ENCODE measurements around the gene LAMA1.
"Not testable (repeated sequence)": the region's sequence is repeated elsewhere in the genome, so short reads cannot be mapped to it uniquely, and the experiment has no call there.

Gene LAMA1

DNA sequence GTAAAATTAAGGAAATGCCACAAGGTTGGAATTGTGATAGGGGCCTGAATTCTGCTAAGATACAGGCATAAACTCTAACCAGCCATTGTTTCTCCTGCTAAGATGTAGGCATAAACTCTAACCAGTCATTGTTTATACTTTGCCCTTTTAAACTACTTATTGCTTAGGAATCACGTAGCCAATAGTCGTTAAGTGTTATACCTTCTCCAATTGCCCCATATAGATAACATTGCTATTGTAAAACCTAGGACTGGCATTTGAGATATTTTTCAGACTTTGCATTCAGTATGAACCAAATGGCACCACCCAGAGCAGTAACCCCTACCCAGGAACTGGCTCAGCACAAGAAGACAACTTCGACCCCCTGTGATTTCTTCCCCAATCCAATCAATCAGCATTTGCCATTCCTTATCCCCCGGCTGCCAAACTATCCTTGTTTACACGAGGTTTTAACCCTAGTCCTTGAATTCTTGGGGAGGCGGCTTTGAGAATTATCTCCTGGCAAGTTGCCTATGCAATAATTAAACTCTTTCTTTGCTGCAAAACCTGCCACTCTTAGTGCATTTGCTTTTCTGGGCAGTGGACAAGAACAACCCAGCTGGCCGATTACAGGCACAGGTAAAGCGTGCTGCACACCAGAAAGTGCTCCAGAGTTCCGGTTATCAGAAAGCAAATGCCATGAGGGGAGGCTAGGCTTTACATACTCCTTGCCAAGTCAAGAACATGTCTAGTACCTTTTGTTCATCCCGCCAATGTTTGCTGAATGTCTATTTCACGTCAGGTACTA, 167.6 kb downstream of the LAMA1 start:
- DNase-seq (ENCODE audit: low read depth in 2 of 2): no peak

DNA sequence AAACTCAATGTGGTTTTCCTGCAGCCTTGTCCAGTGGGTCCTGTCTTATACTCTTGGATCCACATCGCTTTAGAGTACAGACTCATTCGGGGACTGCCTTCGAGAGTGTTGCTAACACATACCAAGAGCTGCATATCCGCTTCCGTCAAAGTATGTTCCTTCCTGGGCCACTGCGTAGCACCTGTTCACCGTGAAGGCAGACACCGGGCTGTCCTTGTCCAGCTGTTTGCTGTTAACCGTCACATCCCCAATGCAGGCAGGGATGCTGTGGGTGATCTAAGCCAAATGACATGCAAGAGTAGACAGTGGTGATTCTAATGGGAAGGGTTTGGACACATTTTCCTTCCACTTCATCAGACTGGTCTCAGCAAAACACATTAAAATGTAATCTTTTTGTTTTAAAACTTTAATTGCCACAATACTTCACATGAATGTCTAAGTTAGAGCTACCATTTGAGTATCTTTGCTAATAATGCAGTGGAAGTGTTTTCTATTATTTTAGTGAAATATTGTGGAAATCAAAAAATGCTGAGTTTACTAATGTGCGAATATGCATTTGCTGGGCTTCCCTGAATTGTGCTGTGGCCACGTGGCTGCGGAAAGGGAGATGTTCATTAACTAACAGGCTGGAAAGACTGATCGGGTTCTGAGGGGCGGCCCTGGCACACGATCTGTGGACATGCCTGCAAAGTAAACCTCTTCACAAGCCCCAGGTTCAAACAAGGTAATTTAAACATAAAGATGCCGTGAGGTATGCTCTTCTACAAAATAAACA, 169.1 kb downstream of the LAMA1 start:
- DNase-seq (ENCODE audit: low read depth in 2 of 2): no peak

DNA sequence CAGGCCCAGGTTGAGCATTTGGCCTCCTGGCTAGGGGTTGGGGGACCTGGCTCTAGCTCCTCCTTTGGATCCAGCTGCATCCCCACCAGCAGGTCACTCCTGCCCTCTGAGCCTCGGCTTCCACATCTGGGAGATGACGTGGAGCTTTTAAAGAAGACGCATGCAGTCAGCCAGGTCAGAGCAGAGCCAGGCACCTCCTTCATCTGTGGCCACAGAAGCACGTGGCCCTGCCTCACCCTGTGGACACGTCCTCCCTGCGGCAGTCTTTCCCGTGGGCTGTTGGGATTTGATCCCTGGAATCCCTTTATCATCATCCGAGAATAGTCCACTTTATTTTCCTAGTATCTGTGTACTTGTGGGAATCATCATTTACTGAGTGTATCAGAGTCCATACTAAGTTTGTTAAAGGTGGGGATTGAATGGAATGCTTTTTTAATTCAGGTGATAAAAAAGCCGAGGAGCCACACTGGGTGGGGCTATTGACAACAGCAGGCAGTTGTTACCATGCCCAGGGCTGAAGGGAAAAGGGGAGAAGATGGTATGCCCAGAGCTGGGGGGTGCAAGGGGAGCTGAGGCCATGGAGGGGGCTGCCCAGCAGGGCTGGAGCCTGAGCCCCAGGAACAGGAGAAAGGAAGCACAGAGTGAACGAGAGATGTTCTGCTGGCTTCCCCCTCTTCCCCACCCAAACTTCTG, 170.1 kb downstream of the LAMA1 start:
- DNase-seq (ENCODE audit: low read depth in 2 of 2): no peak

GRCh38 chr18:6943143-6943542, 174.5 kb downstream of the LAMA1 start:
- DNase-seq (ENCODE audit: low read depth in 2 of 2): no peak

DNA sequence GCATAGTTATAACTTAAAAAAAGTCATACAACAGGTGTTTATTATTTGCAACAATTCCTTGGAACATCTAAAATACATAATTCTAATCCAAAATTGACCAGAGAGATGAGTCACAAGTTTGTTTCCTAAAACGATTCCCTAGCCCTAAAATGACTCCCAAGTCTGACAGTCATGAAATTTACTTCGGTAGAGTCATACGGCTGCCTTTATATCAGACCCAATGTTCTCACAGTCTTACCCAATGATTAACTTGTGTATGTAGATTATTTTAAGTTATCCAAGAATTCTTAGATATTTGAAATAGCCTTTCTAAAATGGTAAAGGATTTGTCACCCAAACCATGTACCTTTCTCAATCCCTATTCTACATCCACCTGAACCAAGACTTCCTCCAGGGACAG, 174.9 kb downstream of the LAMA1 start:
- DNase-seq (ENCODE audit: low read depth in 2 of 2): no peak

- DNase-seq (ENCODE audit: low read depth in 2 of 2): no peak
Observed at GRCh38 chr18:6941996-6942395, 175.6 kb downstream of the LAMA1 start.

GRCh38 chr18:6940451-6940850, 177.1 kb downstream of the LAMA1 start:
- no peak for DNase-seq (ENCODE audit: low read depth in 2 of 2)

GRCh38 chr18:6939972-6940371, 177.6 kb downstream of the LAMA1 start:
- DNase-seq (ENCODE audit: low read depth in 2 of 2): no peak

DNA sequence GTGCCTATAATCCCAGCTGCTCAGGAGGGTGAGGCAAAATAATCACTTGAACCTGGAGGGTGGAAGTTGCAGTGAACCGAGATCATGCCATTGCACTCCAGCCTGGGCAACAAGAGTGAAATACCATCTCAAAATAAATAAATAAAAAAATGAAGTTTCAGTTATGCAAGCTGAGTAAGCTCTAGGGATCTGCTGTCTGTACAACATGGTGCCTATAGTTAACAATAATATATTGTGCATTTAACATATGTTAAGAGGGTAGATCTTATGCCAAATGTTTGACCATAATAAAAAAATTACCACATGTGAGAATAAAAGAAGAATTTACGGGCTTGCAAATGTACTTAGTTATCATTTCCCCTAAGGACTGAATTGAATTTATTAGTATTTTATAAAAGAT, 179.2 kb downstream of the LAMA1 start:
- not testable (repeated sequence) for DNase-seq (ENCODE audit: low read depth in 2 of 2)

- no peak for DNase-seq (ENCODE audit: low read depth in 2 of 2)
Observed at GRCh38 chr18:6938003-6938402, 179.6 kb downstream of the LAMA1 start.

DNA sequence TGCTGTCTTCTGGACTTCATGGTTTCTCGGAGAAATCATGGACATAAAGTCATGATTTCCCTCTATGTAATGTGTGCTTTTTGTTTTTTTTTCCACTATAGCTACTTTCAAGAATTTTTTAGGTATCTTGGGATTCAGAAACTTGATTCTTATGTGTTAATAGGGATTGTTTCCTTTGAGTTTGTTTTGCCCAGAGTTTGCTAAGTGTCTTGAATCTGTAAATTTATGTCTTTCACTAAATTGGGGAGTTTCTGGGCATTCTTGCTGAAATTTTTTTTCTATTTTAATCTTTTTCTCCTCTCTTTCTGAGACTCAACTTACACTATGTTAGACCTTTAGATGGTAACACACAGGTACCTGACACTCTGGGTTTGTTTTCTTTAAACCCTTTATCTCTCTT, 182.7 kb downstream of the LAMA1 start:
- DNase-seq (ENCODE audit: low read depth in 2 of 2): no peak

DNA sequence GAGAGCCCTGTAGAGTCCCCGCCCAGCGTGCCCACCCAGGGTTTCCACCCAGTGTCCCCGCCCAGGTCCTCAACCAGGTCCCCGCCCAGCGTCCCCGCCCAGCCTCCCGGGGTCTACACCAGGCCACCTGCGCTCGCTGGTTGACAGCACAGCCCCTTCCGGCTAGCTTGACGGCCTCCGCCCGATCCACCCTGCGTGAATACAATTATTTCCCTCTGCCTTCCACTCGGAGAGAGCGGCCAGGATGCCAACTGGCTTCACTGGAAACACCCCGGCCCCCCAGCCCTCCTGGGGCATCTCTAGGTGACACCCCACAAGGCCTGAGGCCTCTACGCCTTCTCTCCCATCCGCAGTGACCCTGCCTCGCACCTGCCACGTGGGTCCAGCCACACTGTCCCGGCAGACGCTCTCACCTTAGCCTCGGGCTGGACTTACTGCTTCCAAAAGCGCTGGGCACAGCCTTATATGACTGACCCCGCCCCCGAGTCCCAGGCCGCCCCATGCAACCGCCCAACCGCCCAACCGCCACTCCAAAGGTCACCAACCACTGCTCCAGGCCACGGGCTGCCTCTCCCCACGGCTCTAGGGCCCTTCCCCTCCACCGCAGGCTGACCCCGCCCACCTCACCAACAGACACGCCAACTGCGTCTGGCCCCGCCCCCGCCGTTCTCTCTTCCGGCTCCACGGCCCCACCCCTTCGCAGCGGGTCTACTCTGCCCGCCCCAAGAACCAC, 188.1 kb downstream of the LAMA1 start:
- DNase-seq (ENCODE audit: low read depth in 2 of 2): no peak

DNA sequence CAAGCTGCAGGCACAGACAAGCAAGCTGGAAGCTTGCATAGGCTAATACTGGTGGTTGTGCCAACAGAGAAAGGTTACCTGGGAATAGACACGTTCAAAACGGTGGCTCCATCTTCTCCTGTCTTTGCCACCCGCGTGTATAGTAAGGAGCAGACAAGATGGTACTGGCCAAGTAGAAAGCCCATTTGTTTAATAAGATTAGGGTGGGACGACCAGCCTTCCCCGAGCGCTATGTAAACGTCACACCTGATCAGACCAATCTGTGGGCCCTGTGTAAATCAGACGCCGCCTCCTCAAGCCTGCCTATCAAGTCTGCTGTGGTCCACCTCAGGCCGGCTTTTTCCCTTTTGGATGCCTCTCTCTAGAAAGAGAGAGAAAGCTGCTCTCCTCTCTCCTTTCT, 189.2 kb downstream of the LAMA1 start:
- DNase-seq (ENCODE audit: low read depth in 2 of 2): no peak

DNA sequence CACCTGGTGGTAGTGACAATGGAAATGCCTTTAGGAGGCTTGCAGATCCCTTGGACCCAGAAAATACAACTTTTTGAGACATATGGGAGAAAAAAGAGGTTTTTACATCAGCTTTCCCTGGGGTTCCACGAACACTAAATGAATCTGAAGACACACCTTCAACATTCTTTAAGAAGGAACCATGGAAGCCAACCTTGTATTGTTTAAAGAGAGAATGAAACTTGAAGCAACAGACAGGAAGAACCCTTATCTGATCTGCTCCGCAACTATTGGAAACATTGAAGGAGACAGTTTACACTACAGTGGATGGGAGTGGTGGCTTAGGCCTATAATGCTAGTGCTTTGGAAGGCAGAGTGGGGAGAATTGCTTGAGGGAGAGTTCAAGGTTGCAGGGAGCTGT, 190.4 kb downstream of the LAMA1 start:
- DNase-seq (ENCODE audit: low read depth in 2 of 2): no peak

DNA sequence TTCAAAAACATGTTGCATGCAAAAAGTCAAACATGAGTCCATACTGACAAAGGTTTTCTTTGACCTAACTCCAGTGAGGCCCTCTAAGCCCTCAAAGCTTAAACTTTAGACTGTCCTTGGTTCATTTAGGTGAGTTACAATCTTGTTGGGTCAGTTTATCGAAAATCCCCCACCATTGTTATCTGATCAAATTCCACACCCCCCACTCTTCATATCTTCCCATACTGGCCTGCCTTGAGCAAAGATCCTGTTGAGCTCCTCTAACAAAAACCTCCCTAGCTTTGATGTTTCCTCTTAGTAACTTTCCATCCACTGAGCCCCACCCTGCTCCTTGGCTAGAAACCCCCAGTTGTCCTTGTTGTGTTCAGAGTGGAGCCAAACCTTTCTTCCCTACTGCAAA, 194.4 kb downstream of the LAMA1 start:
- DNase-seq (ENCODE audit: low read depth in 2 of 2): no peak

DNA sequence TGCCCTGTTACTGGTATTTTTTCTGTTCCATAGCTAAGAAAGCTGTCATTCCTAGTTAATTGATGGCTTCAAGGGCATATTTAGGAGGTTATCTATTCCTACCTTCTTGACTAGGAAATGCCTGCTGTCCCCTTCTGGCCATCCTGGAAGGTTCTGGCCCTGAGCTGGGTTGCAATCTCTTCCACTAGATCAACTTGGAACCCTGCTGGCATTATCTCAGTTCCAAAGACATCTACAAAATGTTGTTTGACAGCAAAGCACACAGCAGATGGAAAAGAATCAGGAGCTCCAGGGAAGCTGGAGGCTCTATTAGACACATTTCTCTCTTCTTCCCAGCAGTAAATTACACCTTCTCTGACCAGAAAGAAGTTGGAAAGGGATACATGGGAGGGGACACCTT, 196.0 kb downstream of the LAMA1 start:
- no peak for DNase-seq (ENCODE audit: low read depth in 2 of 2)

DNA sequence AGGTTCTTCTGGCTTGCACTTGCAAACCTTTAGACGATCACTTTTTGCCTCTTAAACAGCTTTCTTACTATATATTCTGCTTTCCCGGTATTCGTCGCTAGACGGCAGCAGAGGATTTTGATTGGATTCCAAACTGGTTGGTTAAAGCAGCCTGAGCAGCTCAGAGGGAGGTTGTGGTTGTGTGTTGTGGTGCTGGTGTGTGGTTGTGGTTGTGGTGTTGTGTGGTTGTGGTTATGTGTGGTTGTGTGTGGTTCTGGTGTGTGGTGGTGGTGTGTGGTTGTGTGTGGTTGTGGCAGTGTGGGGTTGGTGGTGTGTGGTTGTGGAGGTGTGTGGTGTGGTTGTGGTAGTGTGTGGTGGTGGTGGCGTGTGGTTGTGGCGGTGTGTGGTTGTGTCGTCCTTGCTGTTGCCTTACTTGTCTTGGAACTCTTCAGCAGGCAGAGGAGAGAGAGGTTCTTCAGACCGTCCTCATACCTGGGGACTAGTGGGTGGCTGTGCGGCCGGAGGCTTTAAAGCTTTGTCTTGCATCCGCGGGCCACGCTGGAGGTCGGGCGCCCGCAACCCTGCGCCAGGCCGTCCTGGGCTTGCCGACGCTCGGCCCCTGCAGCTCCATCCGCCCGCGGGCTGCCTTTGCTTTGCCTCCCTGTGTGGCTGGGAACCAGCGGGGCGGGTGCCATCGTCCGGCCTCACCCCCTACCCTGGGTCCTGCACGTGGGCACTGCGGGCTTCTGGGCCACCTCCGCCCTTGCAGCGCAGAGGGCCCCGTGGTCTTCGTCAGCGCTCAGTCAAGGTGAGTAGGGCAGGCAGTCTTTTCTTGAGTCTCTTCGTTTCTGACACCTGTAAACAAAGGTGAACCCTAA, 197.3 kb downstream of the LAMA1 start:
- DNase-seq (ENCODE audit: low read depth in 2 of 2): peak in 1 of 2 experiments; percentile 7

GRCh38 chr18:6917072-6917471, 200.5 kb downstream of the LAMA1 start:
- DNase-seq (ENCODE audit: low read depth in 2 of 2): no peak

GRCh38 chr18:6901286-6901926, 216.2 kb downstream of the LAMA1 start:
- no peak for DNase-seq (ENCODE audit: low read depth in 2 of 2)

DNA sequence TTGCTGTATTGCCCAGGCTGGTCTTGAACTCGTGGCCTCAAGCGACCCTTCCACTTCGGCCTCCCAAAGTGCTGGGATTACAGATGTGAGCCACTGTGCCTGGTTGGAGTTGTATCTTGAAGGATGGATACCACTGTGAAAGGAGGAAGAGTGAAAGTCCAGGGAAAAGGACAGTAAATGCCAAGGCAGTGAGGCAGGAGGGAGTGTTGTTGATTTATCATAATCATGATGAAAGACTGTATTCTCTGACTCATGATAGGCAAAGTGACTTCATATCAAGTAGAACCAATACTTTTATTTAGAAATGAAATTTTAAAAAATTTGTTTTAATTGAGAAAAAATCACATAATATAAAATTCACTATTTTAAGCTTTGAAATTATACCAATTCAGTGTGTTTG, 225.8 kb downstream of the LAMA1 start:
- no peak for DNase-seq (ENCODE audit: low read depth in 2 of 2)

Data from stimulated activated CD4-positive, alpha-beta T cell treated with anti-CD3 and anti-CD28 coated beads, Interleukin-12 subunit alpha, Interleukin-12 subunit beta, amount 100 ng/mL, for 24 hours (primary cell).